MCF 10A (cell line): Measurements from ENCODE around the gene IFNA2. TPM values are rescaled to one million over a fixed set of nuclear protein-coding genes. Genes with fewer than 3 reads are reported as not detected.

Experiments used
- BruUV-seq: library from RNA; stranded (reverse); fragments of 400-500 nt; replicated peaks from 2 replicates; lab custom pipeline; 2021; lab: Mats Ljungman, UMichigan
- CTCF ChIA-PET: fragments of 300-600 bp; sonication (Branson Sonifier 250); formaldehyde crosslinking; extraction: SDS; loops from one replicate; lab custom pipeline; 2021; ENCODE audit warnings: antibody characterized with exemption, inconsistent platforms; lab: Yijun Ruan, JAX
- POLR2A ChIA-PET: fragments of 300-600, 350-650 bp; sonication (Branson Sonifier 250); formaldehyde crosslinking; extraction: SDS; loops from one replicate; lab custom pipeline; 2020; ENCODE audit warnings: antibody characterized with exemption, inconsistent platforms; lab: Yijun Ruan, JAX
- DNase-seq: peaks from one replicate; pipeline ENCODE4 v3.0.0-alpha.2; 2018; ENCODE audit not compliant: unreplicated experiment
- H3K27ac Mint-ChIP-seq: one replicate; pipeline ENCODE4 v1.8.0; 2022; ENCODE audit warnings: mild to moderate bottlenecking, low read depth, mixed read lengths; ENCODE audit not compliant: unreplicated experiment
- H3K27me3 Mint-ChIP-seq: one replicate; pipeline ENCODE4 v1.8.0; 2022; ENCODE audit warnings: mixed read lengths; ENCODE audit not compliant: insufficient read depth, unreplicated experiment
- H3K36me3 Mint-ChIP-seq: one replicate; pipeline ENCODE4 v1.8.0; 2022; ENCODE audit warnings: mild to moderate bottlenecking, moderate library complexity, mixed read lengths; ENCODE audit not compliant: insufficient read depth, unreplicated experiment
- H3K4me1 Mint-ChIP-seq: one replicate; pipeline ENCODE4 v1.8.0; 2022; ENCODE audit warnings: mixed read lengths; ENCODE audit not compliant: insufficient read depth, unreplicated experiment
- H3K4me3 Mint-ChIP-seq: one replicate; pipeline ENCODE4 v1.8.0; 2022; ENCODE audit warnings: mild to moderate bottlenecking, moderate library complexity, mixed read lengths; ENCODE audit not compliant: unreplicated experiment
- H3K9me3 Mint-ChIP-seq: one replicate; pipeline ENCODE4 v1.8.0; 2022; ENCODE audit warnings: mixed read lengths; ENCODE audit not compliant: unreplicated experiment
- intact Hi-C: fragments of 100-400 bp; cut with micrococcal nuclease; formaldehyde crosslinking; loops from 2 replicates; pipeline ENCODE4 v1.14.1; 2022
- total RNA-seq: library from RNA; stranded (reverse); gene quantifications from 2 replicates; pipeline ENCODE4 v1.2.3, GENCODE V29; 2022
- TF ChIP-seq, protein P1 (sequence below): fragments of 200-600 bp; IDR thresholded peaks from one replicate; pipeline ENCODE4 v1.8.0; 2022; ENCODE audit warnings: antibody characterized with exemption, mild to moderate bottlenecking; ENCODE audit not compliant: unreplicated experiment

Gene IFNA2
- total RNA-seq, 1 experiment from 2014 or later = not detected

DNA sequence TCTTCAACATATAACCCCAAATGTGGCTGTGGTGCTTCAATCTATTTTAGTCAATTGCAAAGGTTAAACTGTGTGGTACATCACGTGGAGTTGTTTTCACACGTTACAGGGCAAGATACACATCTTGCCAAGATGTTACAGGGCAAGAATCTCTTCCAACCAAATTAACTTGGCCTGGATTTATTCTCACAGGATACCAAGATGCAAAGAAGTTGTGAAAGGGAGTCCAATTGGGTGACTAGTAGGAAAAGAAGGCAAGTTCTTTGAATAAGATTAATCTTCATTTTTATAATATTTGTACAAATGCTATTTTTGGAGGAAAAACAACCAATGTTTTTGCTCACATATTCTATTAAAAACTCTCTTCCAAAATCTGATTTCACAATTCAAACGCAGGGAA is 18.9 kb upstream of the IFNA2 start:
- CTCF ChIA-PET = no interaction called here
- H3K4me3 Mint-ChIP-seq = no peak overlapping the region
- TF ChIP-seq, protein P1, sequence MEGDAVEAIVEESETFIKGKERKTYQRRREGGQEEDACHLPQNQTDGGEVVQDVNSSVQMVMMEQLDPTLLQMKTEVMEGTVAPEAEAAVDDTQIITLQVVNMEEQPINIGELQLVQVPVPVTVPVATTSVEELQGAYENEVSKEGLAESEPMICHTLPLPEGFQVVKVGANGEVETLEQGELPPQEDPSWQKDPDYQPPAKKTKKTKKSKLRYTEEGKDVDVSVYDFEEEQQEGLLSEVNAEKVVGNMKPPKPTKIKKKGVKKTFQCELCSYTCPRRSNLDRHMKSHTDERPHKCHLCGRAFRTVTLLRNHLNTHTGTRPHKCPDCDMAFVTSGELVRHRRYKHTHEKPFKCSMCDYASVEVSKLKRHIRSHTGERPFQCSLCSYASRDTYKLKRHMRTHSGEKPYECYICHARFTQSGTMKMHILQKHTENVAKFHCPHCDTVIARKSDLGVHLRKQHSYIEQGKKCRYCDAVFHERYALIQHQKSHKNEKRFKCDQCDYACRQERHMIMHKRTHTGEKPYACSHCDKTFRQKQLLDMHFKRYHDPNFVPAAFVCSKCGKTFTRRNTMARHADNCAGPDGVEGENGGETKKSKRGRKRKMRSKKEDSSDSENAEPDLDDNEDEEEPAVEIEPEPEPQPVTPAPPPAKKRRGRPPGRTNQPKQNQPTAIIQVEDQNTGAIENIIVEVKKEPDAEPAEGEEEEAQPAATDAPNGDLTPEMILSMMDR = no peak
- POLR2A ChIA-PET = no interaction called here
- peaks cover 25% of the 10 kb centered on the region for H3K27me3 Mint-ChIP-seq
- no TSS peak for BruUV-seq
- intact Hi-C loops = no loop called here
- DNase-seq = no peak
- no peak overlapping the region for H3K27ac Mint-ChIP-seq
- peaks cover 4% of the 10 kb centered on the region for H3K36me3 Mint-ChIP-seq
- no peaks in the 10 kb centered on the region for H3K9me3 Mint-ChIP-seq
- no peaks in the 10 kb centered on the region for H3K4me1 Mint-ChIP-seq

- Mint-ChIP-seq H3K4me3 (no peak overlapping the region), H3K36me3 (peaks cover 4% of the 10 kb centered on the region), H3K27ac (no peak overlapping the region), H3K9me3 (no peaks in the 10 kb centered on the region), H3K27me3 (peaks cover 33% of the 10 kb centered on the region), H3K4me1 (no peaks in the 10 kb centered on the region)
- TF ChIP-seq, protein P1 = no peak
- BruUV-seq = no TSS peak
- intact Hi-C loops = no loop called here
- DNase-seq = no peak
- ChIA-PET POLR2A (no interaction called here), CTCF (interaction anchor here (0.6 kb wide), 1 partner anchor 32 kb away, joined by 3 read pairs; no protein-coding TSS in a partner anchor)
These were observed 17.4 kb upstream of the IFNA2 start for GRCh38 chr9:21402386-21403251.

GRCh38 chr9:21399956-21400355 is 14.8 kb upstream of the IFNA2 start:
- DNase-seq = no peak
- Mint-ChIP-seq H3K4me3 (no peak overlapping the region), H3K27ac (no peak overlapping the region), H3K9me3 (no peaks in the 10 kb centered on the region), H3K4me1 (peaks cover 10% of the 10 kb centered on the region), H3K36me3 (no peaks in the 10 kb centered on the region), H3K27me3 (peaks cover 45% of the 10 kb centered on the region)
- POLR2A ChIA-PET = no interaction called here
- intact Hi-C loops = no loop called here
- BruUV-seq = no TSS peak
- CTCF ChIA-PET = no interaction called here
- TF ChIP-seq, protein P1 = no peak

- Mint-ChIP-seq H3K4me3 (no peak overlapping the region), H3K36me3 (no peaks in the 10 kb centered on the region), H3K27me3 (peaks cover 48% of the 10 kb centered on the region), H3K4me1 (peaks cover 10% of the 10 kb centered on the region), H3K27ac (no peak overlapping the region), H3K9me3 (no peaks in the 10 kb centered on the region)
- TF ChIP-seq, protein P1 = no peak
- intact Hi-C loops = no loop called here
- BruUV-seq = no TSS peak
- ChIA-PET POLR2A (no interaction called here), CTCF (no interaction called here)
- no peak for DNase-seq
These were observed 13.8 kb upstream of the IFNA2 start for GRCh38 chr9:21398955-21399489.
